Germinal center (tissue), 1 donor: Measurements from ENCODE around the gene MARK4.

Experiments
- DNase-seq: peaks from one replicate; pipeline ENCODE4 v3.0.0; 2012; ENCODE audit warnings: mixed read lengths, low spot score

Gene MARK4

GRCh38 chr19:45271735-45272108 is 20.7 kb downstream of the MARK4 start:
- no peak for DNase-seq

DNA sequence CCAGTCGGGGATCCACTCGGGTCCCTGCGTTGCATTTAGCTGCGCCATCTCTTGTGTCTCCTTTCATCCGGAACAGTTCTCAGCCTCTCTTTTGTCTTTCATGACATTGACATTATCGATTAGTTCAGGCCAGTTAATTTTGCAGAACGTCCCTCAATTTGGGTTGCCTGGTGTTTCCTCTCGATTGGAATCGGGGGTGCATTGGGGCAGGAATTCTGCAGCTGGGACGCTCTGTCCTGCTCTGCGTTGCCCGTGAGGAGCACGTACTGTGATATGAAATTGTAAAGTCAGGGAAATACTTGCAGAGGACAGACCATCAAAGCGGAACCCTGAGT is 22.4 kb downstream of the MARK4 start:
- no peak for DNase-seq

DNA sequence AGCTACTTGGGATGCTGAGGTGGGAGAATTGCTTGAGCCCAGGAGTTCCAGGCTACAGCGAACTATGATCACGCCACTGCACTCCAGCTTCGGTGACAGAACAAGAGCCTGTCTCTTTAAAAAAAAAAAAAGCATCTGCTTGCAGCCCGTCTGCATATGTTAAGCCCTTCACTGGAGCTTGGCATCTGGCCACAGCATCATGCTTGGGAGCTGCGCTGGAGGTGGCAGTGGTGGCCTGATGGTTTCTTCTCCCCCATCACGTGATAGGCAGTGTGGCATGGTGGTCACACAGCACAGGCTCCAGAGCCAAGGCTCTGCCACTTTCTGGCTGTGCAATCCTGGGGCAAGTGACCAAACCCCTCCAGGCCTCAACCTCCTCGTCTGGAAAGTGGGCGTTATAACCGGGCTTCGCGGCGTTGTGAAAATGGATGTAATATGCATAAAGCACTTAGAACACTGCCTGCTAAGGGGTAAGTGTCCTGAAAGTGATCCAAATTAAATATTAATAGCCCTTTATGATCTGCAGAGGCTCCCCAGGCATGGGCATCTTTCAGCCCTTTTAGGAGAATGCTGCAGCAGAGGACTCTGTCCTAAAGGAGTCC is 24.4 kb downstream of the MARK4 start:
- DNase-seq: no peak

DNA sequence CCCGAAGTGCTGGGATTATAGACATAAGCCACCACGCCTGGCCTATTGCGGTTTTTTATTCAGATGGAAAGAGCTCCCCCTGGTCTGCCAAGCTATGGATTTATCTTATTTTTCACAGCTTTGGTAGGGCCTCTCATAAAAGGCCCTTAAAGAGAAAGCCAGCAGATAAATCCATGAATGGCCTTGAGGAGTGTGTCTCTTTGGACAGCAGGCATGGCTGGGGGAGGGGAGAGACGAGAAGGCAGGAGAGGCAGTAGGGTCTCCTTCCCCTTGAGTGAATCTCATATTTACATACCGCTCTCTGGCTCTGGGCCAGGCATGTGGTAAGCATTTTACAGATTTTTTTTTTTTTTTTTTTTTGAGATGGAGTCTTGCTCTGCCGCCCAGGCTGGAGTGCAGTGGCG is 25.2 kb downstream of the MARK4 start:
- DNase-seq: no peak

DNA sequence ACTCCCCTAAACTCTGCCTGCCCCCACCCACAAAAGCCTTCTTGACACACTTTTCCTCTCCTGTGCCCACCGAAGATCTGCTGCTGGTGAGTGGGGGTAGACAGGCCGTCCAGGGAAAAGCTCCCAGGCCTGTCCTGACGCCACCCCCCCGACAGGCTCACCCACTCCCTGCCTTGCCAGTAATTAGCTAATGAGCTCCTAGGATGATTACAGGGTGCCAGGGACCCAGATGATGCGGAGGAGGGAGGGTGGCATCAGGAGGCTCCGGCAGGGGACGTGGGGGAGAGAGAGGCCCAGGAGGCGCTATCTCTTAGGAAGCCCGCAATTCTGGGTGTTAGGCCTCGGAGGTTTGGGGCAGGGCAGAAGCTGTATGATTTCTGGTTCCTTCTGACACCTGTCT is 27.0 kb downstream of the MARK4 start:
- no peak for DNase-seq

DNA sequence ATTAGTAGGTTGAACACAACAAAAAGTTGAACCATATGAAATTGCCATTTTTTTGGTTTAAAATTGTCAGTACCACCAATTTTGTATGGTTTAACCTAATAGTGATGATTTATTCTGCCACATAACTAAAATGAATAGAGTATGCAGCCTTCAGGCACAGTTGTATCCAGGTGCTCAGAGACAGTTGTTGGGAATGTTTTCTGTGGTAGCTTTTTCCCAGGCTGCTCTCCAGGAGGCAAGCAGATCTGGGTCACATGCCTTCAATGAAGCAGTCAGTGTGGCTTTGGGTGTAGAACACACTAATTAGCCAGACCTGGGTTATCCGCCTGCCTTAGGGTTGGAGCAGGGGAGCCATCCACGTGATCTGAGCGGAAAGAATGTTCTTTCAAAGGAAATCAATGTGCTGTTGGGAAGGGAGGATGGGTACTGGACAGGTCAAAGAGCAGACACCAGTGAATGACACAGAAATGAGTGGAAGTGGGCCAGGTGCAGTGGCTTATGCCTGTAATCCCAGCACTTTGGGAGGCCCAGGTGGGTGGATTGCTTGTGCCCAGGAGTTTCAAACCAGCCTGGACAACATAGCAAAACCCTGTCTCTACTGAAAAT is 28.6 kb downstream of the MARK4 start:
- DNase-seq: no peak

- no peak for DNase-seq
These were observed 29.4 kb downstream of the MARK4 start for GRCh38 chr19:45280471-45280961.

GRCh38 chr19:45283443-45284033 is 32.5 kb downstream of the MARK4 start:
- no peak for DNase-seq

DNA sequence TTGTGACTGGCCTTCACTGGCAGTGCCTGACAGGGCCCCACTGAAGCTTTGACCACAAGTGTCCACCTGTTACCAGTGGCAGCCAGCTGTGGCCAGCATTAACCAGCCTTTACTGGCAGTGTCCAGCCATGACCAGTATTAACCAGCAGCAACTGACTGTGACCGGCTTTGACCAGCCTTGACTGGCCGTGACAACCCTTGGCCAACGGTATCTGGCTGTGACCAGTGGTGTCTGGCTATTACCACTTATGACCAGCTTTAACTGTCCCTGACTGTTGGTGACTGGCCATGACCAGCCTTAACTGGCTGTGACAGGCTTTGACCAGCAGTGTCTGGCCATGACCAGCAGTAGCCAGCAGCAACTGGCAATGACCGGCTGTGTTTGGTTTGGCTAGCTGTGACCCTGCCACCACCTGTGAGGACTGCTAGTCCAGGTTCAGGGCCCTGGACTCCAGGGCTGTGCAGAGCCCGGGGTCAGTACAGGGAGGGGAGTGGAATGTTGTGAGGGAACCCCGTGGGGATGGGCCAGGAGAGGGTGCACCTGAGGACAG is 39.4 kb downstream of the MARK4 start:
- no peak for DNase-seq

- no peak for DNase-seq
These were observed 40.8 kb downstream of the MARK4 start for GRCh38 chr19:45291834-45292233.

DNA sequence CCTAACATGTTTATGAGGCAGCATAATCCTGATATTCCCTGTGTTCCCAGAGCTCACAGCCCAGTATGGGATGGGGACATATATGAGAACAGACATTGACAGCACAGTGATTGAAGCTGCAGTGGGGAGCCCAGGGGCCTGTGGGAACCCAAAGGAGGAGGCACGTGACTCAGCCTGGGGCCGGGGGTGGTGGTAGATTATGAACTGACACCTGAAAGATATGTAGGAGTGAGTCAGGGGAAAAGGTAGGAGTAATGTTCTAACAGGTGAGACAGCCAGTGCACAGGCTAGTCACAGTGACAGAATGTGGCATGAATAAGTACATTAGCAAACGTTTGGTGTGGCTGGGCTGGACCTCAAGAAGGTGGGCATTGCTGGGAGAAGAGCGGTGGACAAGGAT is 42.6 kb downstream of the MARK4 start:
- no peak for DNase-seq

- DNase-seq: no peak
These were observed 43.4 kb downstream of the MARK4 start for GRCh38 chr19:45294291-45295029.

- no peak for DNase-seq
These were observed 44.8 kb downstream of the MARK4 start for GRCh38 chr19:45295873-45296272.

DNA sequence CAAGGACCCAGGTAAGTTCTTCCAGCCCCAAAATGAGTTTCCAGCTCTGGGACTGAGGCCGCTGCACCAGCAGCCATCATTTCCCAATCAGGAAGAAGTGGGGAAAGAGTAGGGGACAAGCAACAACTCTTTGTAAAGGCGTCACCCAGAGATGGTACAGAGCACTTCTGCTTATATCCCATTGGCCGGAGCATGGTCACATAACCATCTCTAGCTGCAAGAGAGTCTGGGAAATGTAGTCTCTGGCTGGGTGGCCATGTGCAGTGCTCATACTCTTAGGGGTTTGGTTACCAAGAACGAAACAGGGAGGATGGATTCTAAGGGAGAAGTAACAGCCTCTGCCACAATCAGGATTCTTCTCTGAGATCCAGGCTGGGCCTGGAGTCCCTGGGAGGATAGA is 45.3 kb downstream of the MARK4 start:
- DNase-seq: no peak

- no peak for DNase-seq
These were observed 46.6 kb downstream of the MARK4 start for GRCh38 chr19:45297674-45298073.

DNA sequence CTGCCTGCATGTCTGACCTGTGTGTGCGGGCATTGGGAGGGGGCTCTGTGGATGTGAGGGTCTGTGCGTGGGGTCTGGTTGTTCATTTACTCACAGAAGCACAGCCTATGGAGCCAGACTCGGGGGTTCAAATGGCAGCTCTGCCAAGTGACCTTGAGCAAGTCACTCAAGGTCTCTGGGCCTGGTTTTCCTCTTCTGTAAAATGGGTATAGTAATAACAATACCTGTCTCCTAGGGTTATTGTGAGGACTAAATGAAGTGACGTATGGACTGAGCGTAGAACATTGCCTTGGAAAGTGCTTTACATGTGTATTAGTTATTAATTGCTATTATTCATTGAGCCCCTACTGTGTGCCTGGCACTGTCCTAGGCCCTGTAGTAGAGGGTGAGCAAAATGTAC is 47.2 kb downstream of the MARK4 start:
- DNase-seq: no peak

GRCh38 chr19:45299719-45300118 is 48.6 kb downstream of the MARK4 start:
- no peak for DNase-seq

DNA sequence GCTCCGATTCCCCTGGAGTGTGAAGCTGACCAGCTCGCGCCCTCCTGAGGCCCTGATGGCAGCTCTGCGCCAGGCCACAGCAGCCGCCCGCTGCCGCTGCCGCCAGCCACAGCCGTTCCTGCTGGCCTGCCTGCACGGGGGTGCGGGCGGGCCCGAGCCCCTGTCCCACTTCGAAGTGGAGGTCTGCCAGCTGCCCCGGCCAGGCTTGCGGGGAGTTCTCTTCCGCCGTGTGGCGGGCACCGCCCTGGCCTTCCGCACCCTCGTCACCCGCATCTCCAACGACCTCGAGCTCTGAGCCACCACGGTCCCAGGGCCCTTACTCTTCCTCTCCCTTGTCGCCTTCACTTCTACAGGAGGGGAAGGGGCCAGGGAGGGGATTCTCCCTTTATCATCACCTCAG is 51.3 kb downstream of the MARK4 start:
- no peak for DNase-seq

- DNase-seq: no peak
These were observed 52.4 kb downstream of the MARK4 start for GRCh38 chr19:45303269-45304060.

DNA sequence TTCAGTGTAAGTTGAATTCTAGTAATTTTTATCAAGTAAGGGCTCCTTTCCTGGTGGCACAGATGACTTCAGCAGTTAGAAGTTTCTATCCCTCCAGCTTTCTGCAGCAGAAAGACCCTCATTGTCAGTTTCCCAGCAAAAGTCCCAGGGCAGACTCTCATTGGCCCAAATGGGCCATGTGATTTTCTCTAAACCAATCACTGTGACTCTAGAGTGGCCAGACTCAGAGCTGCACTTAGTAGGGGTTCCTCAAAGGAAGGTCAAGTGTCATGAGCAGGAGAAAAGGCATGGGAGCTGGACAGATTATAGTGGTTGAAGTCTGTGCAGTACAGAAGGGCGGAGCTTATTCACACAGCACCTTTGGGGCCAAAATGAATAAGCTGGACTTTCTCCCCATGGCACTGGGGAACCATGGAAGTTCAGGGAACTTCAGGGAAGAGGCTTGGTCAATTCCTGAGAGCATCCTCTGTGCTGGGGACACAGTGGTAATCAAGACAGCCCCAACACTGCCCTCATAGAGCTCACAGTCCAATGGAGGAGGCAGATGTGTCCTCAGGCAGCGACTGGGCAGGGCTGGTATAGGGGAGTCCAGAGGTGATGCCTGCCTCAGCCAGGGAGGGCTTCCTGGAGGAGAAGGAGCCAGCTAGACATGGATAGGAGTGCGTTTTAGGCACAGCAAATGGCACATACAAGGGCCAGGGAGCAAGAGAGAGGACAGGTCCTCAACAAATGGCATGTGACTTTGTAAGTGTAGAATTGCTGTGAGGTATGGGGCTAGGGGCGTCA is 53.3 kb downstream of the MARK4 start:
- no peak for DNase-seq

DNA sequence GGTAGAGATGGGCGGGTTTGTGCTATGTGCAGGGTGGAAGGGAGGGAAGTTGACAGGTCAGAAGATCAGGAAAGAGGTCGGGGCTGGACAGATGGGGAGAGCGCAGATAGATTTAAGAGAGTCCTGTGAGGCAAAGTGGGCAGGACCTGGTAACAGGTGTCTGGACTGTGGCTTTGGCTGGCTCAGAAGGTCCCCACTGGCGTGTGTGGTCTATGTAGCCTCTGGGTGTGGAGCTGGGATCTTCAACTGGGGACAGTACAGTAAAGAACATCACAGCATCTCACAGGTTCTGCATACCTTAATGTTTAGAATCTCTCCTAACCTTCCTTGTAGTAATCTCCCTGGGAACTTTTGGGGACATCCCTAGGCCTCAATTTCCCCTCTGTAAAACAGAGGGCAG is 53.9 kb downstream of the MARK4 start:
- no peak for DNase-seq
